HG02642 (cell line): ENCODE data around the gene UPP1.

Experiments used
- ATAC-seq: cut with Tn5 transposase; IDR thresholded peaks from one replicate; pipeline ENCODE4 v1.9.1; 2021; ENCODE audit warnings: mild to moderate bottlenecking; ENCODE audit not compliant: unreplicated experiment, poor library complexity

Gene UPP1

GRCh38 chr7:48148311-48148710, 59.2 kb downstream of the UPP1 start:
- ATAC-seq, result no peak

- no peak for ATAC-seq
Measured at GRCh38 chr7:48149058-48149457, 60.0 kb downstream of the UPP1 start.

- ATAC-seq, result no peak
Measured at GRCh38 chr7:48150086-48150485, 61.0 kb downstream of the UPP1 start.

- ATAC-seq, result peak; percentile 55
Measured at GRCh38 chr7:48154792-48155413, 65.8 kb downstream of the UPP1 start.
